SK-MEL-5 (cell line): Measurements from ENCODE around the gene GNB5. TPM values are rescaled to one million over a fixed set of nuclear protein-coding genes. Genes with fewer than 3 reads are reported as not detected.
"Not testable (repeated sequence)": the region's sequence is repeated elsewhere in the genome, so short reads cannot be mapped to it uniquely, and the experiment has no call there.

Experiments used
- DNase-seq: peaks from one replicate; pipeline ENCODE4 v3.0.0-alpha.2; 2016; ENCODE audit warnings: low read depth, low spot score
- in situ Hi-C: cut with HindIII; loops from 2 replicates; pipeline ENCODE4 v1.10.0; 2016; ENCODE audit warnings: low sequenced_read_pairs, high pct_unique_total_duplicates, low pct_unique_long_range_greater_than_20kb
- total RNA-seq: library from RNA; depleted of rRNA; stranded (reverse); fragments of >200 nt; shearing (Covaris generic); gene quantifications from 2 replicates; pipeline ENCODE4 v1.2.3, GENCODE V29; 2014

GNB5 gene
- total RNA-seq, 1 experiment from 2014 or later: 28.2 TPM

DNA sequence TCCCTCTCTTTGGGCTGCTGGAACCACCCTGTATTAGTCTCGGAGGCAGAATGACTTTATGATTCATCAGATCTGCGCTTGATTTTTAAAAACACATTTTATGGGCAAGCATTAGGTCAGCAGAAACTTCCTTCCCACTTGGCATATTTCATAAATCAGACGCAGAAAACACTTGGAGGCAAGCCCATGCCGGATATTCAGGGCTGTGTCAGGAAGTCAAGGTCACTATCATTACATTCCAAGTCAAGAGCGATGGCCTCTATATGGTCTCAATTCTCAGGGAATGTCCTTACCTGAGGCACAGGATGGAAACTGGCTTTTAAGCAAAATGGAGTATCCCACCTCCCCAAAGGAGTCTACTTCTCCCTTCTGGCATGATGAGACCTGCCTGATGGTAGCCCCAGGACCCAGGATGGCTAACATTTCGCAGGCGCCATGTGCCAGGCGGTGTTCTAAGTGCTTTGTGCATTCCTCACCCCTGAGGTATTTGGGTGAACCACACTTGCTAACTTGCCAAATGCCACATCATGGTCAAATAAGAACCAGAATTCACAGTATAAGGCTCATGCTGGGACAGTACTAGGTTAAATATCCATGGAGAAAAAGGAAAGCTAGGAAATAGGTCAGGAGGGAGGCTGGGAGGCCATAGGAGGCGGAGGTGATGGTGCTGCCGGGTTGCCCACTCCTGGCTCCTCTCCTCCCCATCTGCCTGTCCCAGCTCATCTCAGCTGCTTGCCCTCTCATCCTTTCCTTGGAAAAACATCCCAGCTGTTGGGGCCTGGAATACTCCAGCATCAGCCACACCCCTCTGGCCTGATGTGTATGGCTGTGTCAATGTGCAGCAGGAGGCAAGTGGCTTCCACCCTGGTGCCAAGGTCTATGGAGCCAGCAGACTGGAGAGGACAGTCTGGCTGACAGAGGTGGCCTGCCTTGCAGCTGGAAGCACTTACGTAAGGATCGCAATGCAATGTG lies 97.4 kb downstream of the GNB5 start:
- DNase-seq: no peak
- in situ Hi-C loops: no loop called here

- no peak for DNase-seq
These were observed 98.0 kb downstream of the GNB5 start for GRCh38 chr15:52093167-52093538.

DNA sequence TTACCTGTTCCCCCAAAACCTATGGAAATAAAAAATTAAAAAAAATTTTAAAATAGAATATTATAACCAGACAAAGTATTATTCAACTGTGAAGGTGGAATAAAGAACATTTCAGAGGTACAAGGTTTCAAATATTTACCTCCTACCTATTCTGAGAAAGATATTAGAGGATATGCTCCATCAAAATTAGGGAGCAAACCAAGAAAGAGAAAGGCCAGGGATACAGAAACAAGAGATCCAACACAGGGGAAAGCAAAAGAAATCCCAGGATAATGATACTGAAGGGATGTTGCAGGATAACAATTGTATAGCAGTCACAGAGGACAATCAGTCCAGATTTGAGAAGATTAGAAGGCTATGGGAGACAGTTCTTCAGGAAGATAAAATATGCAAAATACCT lies 101.0 kb downstream of the GNB5 start:
- no peak for DNase-seq
- in situ Hi-C loops: no loop called here

More at GRCh38 chr15:52093167-52093538, 98.0 kb downstream of the GNB5 start:
- in situ Hi-C loops: no loop called here

GRCh38 chr15:52086011-52086786 lies 105.0 kb downstream of the GNB5 start:
- no peak for DNase-seq
- in situ Hi-C loops: loop anchor here (10.0 kb wide), 1 partner anchor 101 kb away; no protein-coding TSS in a partner anchor

GRCh38 chr15:52085299-52085698 lies 105.9 kb downstream of the GNB5 start:
- in situ Hi-C loops: loop anchor here (10.0 kb wide), 1 partner anchor 100 kb away; no protein-coding TSS in a partner anchor
- no peak for DNase-seq

GRCh38 chr15:52083603-52084002 lies 107.6 kb downstream of the GNB5 start:
- in situ Hi-C loops: loop anchor here (10.0 kb wide), 1 partner anchor 99 kb away; no protein-coding TSS in a partner anchor
- no peak for DNase-seq

- DNase-seq: not testable (repeated sequence)
- in situ Hi-C loops: loop anchor here (10.0 kb wide), 1 partner anchor 98 kb away; no protein-coding TSS in a partner anchor
These were observed 108.2 kb downstream of the GNB5 start for GRCh38 chr15:52083037-52083359.

- no peak for DNase-seq
These were observed 108.8 kb downstream of the GNB5 start for GRCh38 chr15:52082197-52083036.

DNA sequence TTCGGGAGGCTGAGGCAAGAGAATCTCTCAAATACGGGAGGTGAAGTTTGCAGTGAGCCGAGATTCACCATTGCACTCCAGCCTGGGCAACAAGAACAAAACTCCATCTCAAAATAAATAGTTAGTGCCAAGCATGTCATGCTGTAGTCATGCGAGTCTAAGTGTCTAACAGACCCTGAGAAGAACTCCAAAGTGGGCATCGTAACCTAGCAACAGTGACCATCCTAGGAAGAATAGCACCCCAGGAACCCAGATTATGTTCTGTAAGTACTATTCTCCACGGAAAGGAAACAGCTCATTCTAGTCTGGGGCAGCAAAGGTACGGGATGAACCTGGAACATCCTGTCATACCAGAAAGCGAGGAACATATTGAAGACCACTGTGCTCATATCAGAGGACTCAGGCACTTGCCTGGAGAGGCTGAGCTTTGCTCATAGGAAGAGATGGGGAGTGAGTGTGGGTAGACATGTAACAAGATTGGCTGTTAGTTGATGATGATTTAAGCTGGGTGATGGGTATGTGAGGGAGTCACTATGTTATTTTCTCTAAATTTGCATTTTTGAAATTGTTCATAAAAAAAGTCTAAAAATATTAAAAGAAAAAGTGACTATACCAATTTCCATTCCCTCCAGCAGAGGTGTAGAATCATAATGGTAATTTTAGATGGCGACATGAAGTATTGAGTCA lies 110.3 kb downstream of the GNB5 start:
- in situ Hi-C loops: loop anchor here (10.0 kb wide), 1 partner anchor 96 kb away; no protein-coding TSS in a partner anchor
- no peak for DNase-seq

More at GRCh38 chr15:52082197-52083036, 108.8 kb downstream of the GNB5 start:
- in situ Hi-C loops: loop anchor here (10.0 kb wide), 1 partner anchor 98 kb away; no protein-coding TSS in a partner anchor

DNA sequence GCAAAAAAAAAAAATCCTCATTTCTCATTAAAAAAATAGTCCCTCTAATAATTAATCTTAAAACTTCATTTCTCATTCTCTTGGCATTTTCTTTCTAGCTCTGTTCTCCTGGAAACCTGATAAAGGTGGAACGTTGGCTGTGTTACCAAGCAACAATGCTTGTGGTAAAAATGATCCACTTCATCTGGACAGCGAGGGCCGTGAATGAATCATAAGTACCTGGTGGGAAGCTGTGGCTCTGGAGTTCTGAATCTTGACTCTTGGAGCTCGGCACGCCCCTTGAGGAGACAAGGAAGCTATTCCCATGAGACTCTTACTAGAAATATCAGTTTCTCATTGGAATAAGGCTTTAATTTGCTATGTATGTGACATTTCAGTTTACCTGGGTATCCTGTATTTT lies 111.2 kb downstream of the GNB5 start:
- in situ Hi-C loops: loop anchor here (10.0 kb wide), 1 partner anchor 95 kb away; no protein-coding TSS in a partner anchor
- DNase-seq: no peak

- in situ Hi-C loops: no loop called here
- peak; percentile 82 for DNase-seq
These were observed 112.1 kb downstream of the GNB5 start for GRCh38 chr15:52078876-52079700.

DNA sequence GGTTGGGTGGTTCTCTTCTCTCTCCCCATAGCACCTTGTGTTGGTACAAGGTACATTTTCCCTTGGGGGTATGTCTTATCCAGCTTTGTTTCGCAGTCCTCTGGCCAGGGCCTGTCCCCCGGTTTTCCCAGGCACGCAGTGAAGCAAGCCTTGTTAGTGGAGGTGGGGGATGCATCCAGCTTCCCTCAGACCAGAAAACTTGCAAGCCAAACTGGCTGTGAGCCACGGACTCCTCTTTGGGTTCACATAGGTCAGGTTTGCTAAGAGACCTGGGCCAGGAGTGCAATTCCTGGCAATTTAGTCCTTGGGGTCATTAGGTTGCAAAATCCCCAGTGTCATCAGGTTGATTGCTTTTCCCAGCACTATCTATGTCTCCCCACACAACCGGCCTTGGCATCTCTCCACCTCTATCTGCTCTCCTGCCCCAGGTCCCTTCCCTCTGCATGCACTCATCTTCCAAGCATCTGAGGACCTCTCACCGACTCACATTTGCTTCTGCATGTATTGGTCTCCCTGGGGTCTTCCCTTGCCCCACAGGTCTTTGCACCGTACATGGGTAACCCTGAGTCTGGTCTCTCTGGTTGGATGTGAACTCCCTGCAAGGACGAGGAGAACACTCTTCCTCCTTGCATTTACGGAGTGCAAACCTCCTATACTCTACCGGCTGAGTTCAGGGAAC lies 112.9 kb downstream of the GNB5 start:
- in situ Hi-C loops: no loop called here
- DNase-seq: no peak

DNA sequence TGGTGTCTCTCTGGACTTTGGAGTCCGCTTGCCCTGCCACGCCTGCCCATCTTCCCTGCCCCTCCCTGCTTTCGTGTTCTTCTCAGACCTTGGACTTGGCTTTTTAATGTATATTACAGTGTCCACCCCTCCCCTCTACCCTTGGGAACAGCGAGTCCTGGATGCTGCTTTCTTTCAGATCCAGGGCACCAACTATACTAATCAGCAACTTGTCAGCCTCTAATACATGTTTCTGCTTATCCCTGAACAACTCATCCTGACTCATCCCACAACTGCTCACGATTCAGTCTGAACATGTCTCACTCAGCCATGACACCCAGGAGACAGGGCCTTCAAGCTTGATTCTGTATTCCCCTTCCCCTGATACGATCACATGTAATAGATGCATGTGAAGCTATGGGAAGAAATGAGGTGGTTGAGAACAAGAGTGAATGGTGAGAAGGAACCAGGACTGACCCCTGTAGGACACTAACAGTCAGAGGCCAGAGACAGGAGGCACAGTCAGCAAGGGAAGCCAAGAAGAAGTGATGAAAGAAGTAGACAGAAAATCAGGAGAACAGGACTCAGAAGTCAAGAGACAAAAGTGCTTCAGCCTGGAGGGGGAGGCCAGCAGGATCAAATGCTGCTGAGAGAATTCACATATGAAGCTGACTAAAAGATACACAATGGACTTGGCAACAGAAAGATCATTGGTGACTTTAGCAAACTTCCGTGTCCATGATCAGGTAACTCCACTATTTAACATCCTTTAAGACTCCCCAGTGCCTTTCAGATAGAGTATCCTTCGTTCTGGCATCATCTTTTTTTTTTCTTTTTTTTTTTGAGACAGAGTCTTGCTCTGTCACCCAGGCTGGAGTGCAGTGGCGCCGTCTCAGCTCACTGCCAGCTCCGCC lies 114.1 kb downstream of the GNB5 start:
- in situ Hi-C loops: no loop called here
- DNase-seq: peak; percentile 50

DNA sequence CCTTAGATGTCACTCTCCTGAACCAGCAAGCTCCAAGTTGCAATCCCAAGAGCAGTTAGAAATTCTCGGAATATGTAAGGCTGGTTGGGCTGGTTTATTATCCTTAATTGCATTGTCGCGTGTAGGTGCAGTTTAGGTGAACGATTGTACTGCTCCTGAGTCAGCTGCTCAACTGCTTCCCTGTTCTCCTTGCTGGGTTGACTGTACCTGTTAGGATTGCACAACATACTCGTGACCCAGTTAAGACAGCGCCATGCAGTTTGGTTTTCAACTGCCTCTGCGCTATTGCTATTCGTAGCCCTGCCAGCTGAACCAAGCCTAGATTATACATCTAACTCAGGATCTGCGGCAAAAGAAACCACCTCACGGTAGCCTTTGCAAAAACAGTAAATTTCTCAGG lies 119.6 kb downstream of the GNB5 start:
- in situ Hi-C loops: no loop called here

GRCh38 chr15:52069559-52069958 lies 121.6 kb downstream of the GNB5 start:
- no peak for DNase-seq
- in situ Hi-C loops: no loop called here

More for the DNA sequence above, 119.6 kb downstream of the GNB5 start:
- no peak for DNase-seq
